IPS DF 6.9 (cell line): ENCODE data around the gene UBE3D.

ENCODE experiments used
- DNase-seq: peaks from one replicate; pipeline ENCODE4 v3.0.0-alpha.2; 2013; ENCODE audit warnings: low read depth, low spot score
- H3K27ac ChIP-seq: one replicate; pipeline ENCODE4 v1.5.1; 2013; ENCODE audit warnings: low read length, control low read depth
- H3K27me3 ChIP-seq: 2 replicates; pipeline ENCODE4 v1.6.1; 2013; ENCODE audit warnings: mild to moderate bottlenecking, low read length; ENCODE audit not compliant: control insufficient read depth, insufficient read depth
- H3K36me3 ChIP-seq: 2 replicates; pipeline ENCODE4 v1.6.1; 2013; ENCODE audit warnings: low read length; ENCODE audit not compliant: control insufficient read depth, insufficient read depth
- H3K4me1 ChIP-seq: 2 replicates; pipeline ENCODE4 v1.6.1; 2013; ENCODE audit warnings: low read length; ENCODE audit not compliant: control insufficient read depth, insufficient read depth
- H3K4me3 ChIP-seq: 2 replicates; pipeline ENCODE4 v1.5.1; 2013; ENCODE audit warnings: mild to moderate bottlenecking, low read length
- H3K9me3 ChIP-seq: 2 replicates; pipeline ENCODE4 v1.6.1; 2013; ENCODE audit warnings: low read length, inconsistent platforms; ENCODE audit not compliant: control insufficient read depth, insufficient read depth
- WGBS: extraction: QIAGEN DNeasy Blood & Tissue Kit; methylation state at CpG from one replicate; pipeline ENCODE4 v1.1.7; 2013; ENCODE audit warnings: mixed read lengths, missing lambda C conversion rate; ENCODE audit not compliant: insufficient read length, insufficient coverage; 5-methylcytosine and 5-hydroxymethylcytosine counted together

Gene UBE3D

DNA sequence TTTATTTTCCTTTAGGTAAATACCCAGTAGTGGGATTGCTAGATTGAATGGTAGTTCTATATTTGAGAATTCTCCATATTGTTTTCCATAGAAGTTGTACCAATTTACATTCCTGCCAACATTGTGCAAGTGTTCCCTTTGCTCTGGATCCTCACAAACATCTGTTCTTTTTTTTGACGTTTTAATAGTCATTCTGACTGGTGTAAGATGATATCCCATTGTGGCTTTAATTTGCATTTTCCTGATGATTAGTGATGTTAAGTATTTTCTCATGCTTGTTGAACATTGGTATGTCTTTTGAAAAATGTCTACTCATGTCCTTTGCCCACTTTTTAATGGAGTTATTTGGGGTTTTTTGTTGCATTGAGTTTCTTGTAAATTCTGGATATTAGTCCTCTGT is 85.6 kb downstream of the UBE3D start:
- WGBS, result no CpG with 5 or more reads among the region's 1 CpG
- no peaks in the 10 kb centered on the region for H3K27me3 ChIP-seq
- DNase-seq, result no peak
- H3K4me1 ChIP-seq, result no peaks in the 10 kb centered on the region
- H3K27ac ChIP-seq, result no peak overlapping the region
- H3K9me3 ChIP-seq, result no peaks in the 10 kb centered on the region
- H3K4me3 ChIP-seq, result no peak overlapping the region
- no peaks in the 10 kb centered on the region for H3K36me3 ChIP-seq

DNA sequence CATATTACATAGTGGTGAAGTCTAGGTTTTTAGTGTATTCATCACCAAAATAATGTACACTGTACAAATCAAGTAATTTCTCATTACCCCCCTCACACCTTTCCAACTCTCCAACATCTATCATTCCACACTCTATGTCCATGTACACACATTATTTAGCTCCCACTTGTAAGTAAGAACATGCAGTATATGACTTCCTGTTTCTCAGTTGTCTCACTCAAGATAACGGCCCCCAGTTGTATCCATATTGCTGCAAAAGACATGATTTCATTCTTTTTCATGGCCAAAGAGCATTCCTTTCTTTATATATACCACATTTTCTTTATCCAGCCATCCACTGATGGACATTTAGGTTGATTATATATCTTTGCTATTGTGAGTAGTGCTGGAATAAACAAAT is 86.0 kb downstream of the UBE3D start:
- no peaks in the 10 kb centered on the region for H3K9me3 ChIP-seq
- no peaks in the 10 kb centered on the region for H3K36me3 ChIP-seq
- no CpG with 5 or more reads among the region's 1 CpG for WGBS
- no peak overlapping the region for H3K4me3 ChIP-seq
- no peaks in the 10 kb centered on the region for H3K4me1 ChIP-seq
- H3K27me3 ChIP-seq, result no peaks in the 10 kb centered on the region
- no peak for DNase-seq
- no peak overlapping the region for H3K27ac ChIP-seq

DNA sequence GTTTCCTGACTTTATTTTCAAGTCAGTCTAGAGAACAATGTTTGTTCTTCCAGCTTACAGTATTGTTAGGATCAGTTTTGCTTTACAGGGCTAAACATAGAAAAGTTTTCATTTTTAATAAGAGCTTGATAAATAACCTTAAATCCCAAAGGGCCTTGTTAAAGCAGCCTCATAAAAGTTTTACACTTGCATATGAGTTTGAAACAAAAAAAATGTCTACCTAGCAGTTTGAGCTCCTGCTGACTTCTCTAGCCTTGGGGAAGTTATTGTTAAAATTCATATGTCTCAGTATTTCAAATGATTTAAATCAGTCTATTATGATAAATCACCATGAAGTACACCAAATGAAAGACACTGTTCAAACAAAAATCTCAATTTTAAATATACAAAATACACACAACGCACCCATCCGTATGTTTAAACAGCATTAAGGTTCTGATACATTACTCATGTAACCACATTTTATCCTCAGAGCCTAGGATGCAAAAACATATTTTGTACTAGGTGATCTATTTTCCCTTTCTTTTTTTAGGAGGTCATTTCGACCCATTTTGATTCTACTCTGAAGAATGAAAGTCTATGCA is 87.2 kb downstream of the UBE3D start:
- WGBS, result 100% methylated on average over 2 of the region's 3 CpGs
- H3K27ac ChIP-seq, result no peak overlapping the region
- H3K4me1 ChIP-seq, result no peaks in the 10 kb centered on the region

DNA sequence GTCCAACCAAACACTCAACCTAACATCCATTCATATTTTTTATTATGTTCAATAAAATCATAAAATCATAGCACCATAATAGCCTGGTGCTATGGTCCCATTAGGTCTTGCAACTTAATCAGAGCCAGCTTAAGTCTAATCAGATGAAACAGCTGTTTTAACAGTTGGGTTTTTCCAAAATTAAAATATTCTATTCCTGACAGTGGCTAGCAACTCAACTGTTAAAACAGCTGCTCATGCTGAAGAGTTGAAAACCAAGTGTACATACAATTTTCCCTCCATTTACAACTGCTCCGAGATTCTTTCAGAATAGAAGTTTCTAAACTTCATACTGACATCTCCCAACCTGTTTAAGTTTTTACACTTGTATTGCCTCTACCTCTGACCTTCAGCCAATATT is 89.5 kb downstream of the UBE3D start:
- no peaks in the 10 kb centered on the region for H3K36me3 ChIP-seq
- DNase-seq, result no peak
- no peak overlapping the region for H3K4me3 ChIP-seq
- no peak overlapping the region for H3K27ac ChIP-seq
- no peaks in the 10 kb centered on the region for H3K4me1 ChIP-seq
- WGBS, result no CpG with 5 or more reads among the region's 1 CpG
- H3K9me3 ChIP-seq, result no peaks in the 10 kb centered on the region
- H3K27me3 ChIP-seq, result no peaks in the 10 kb centered on the region

More for the DNA sequence above, 87.2 kb downstream of the UBE3D start:
- Histone ChIP-seq H3K36me3 (no peaks in the 10 kb centered on the region), H3K4me3 (no peak overlapping the region), H3K27me3 (no peaks in the 10 kb centered on the region), H3K9me3 (no peaks in the 10 kb centered on the region)
- DNase-seq, result no peak

DNA sequence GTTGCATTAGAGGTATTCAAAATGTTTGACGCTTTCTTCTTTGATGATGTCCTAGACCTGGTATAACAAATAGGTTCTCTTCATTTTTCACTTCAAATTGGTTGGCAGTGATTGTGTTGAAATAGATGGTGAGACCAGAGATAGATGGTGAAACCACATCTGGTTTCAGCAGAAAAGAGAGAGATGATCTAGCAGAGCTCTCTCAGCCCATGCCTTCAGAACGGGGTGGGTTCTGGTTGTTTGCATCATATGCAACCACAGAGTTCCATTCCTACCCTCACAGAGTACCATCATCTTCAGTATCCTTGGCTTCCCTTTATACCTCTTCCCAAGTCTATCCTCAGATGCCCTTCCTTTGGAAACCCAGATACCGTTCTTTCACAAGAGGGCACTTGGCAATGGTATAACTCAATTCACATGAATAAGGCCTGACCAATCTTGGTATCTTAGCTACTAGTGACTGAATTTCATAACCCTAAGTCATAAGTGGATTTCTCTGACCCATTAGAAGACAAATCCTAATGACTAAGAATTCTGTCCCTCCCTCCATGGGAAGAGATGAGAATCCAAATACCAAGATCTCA is 93.7 kb downstream of the UBE3D start:
- Histone ChIP-seq H3K27me3 (no peaks in the 10 kb centered on the region), H3K9me3 (no peaks in the 10 kb centered on the region), H3K4me1 (no peaks in the 10 kb centered on the region), H3K4me3 (no peak overlapping the region), H3K27ac (no peak overlapping the region), H3K36me3 (no peaks in the 10 kb centered on the region)
- no peak for DNase-seq
- WGBS, result no CpG with 5 or more reads among the region's 3 CpGs

DNA sequence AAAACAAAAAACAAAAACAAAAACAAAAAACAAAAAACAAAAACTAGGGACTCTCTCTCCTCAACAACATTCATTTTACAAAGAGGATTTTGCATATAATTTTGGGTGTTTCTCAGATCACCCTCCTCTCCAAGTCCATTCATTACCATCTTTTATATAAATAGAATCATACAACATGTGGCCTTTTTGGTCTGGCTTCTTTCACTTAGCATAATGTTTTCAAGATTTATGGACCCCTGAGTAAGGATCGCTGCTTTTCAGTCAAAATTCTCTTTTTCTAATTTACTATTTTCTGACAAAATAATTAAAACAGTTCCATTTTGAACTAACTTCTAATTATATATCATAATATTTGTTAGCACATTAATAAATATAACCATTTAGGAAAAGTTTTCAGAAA is 94.8 kb downstream of the UBE3D start:
- Histone ChIP-seq H3K36me3 (no peaks in the 10 kb centered on the region), H3K27me3 (no peaks in the 10 kb centered on the region), H3K27ac (no peak overlapping the region), H3K9me3 (no peaks in the 10 kb centered on the region), H3K4me3 (no peak overlapping the region), H3K4me1 (no peaks in the 10 kb centered on the region)
- WGBS, result no CpG with 5 or more reads among the region's 1 CpG
- no peak for DNase-seq

DNA sequence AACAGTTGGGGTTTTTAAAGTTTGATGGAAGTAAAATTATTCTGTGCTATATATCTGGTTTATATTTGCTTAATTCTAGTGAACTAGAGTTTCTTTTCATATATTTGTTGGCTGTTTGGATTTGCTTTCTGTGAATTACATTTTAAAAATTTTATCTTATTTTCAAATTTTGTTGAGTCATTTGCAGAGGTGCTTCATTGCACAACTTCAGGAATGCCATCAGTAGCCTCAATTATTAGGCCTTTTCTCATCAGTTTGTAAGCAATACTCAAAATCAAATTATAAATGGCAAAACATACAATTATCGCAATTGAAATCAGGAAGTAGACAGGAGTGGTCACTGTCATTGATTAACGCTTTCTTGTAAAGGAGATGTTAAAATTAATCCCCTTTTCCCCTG is 96.9 kb downstream of the UBE3D start:
- H3K27me3 ChIP-seq, result no peaks in the 10 kb centered on the region
- no peaks in the 10 kb centered on the region for H3K36me3 ChIP-seq
- no peak overlapping the region for H3K27ac ChIP-seq
- H3K9me3 ChIP-seq, result no peaks in the 10 kb centered on the region
- no peak overlapping the region for H3K4me3 ChIP-seq
- no CpG with 5 or more reads among the region's 2 CpGs for WGBS
- no peaks in the 10 kb centered on the region for H3K4me1 ChIP-seq
- no peak for DNase-seq

DNA sequence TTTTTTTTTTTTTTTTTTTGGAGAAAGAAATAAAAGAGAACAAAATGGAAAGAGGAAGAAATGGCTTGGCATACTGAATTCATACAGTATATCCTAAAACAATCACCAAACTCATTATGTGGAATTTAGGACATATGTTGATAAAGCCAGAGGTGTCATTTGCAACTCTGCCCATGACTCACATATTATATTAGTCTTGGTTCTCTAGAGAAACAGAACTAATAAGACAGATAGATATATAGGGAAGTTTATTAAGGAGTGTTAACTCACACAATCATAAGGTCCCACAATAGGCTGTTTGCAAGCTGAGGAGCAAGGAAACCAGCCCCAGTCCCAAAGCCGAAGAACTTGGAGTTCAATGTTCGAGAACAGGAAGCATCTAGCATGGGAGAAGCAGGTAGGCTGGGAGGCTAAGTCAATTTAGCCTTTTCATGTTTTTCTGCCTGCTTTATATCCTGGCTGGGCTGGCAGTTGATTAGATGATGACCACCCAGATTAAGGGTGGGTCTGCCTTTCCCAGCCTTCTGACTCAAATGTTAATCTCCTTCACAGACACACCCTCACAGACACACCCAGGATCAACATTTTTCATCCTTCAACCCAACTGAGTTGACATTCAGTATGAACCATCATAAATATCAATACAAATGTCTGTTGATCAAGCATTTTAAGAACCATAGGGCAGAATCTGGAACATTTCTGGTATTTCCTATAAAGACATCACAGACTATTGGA is 102.3 kb downstream of the UBE3D start:
- no CpG with 5 or more reads among the region's 2 CpGs for WGBS
- Histone ChIP-seq H3K27ac (no peak overlapping the region), H3K9me3 (no peaks in the 10 kb centered on the region), H3K4me3 (no peak overlapping the region), H3K4me1 (0 out of 2 replicates have a peak, but pooled peaks cover 1% of the 10 kb centered on the region), H3K36me3 (no peaks in the 10 kb centered on the region), H3K27me3 (no peaks in the 10 kb centered on the region)
- no peak for DNase-seq

DNA sequence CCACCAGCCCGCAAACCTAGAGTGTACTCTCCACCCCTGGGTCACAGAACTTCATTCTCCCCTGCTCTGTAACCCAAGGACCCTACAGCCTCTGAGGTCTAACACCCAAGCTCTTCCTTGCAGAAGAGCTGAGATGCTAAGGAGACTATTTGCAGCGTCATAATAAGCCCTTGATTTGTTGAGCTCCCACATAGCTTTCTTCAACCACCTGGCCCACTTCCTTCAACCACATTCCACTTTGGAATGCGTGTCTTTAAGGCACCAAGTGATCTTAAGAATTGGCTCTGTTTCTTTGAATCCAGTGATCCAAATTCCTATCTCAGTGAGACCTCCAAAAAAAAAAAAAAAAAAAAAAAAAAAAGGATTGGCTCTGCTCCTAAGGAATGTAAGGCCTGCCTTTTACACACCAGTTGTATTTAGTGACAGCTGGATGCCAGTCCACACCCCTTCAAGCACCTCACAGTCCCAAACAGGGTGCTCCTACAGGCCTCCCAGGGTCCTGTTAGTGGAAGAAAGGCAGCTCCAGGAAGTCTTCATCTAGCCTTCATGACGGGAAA is 106.2 kb downstream of the UBE3D start:
- Histone ChIP-seq H3K27me3 (no peaks in the 10 kb centered on the region), H3K27ac (no peak overlapping the region), H3K36me3 (no peaks in the 10 kb centered on the region), H3K4me3 (no peak overlapping the region), H3K9me3 (no peaks in the 10 kb centered on the region), H3K4me1 (0 out of 2 replicates have a peak, but pooled peaks cover 1% of the 10 kb centered on the region)
- DNase-seq, result peak; percentile 27
- no CpG with 5 or more reads among the region's 4 CpGs for WGBS

DNA sequence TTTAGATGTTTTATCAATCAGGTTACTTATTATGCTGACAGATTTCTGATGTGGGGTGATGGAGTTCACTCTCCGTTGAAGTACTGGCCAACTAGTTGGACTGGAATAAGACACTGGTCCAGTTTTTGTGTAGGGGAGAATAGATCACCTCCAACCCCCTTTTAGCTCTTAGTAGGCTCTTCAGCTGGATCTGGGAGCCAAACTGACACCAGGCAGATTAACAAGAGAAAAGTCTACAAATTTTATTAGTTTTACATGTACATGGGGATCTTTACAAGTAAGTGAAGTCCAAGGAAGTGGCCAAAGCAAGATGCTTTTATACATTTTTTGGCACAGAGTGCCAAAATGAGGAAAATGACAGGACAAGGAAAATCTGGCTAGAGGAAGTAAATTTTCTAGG is 107.1 kb downstream of the UBE3D start:
- H3K4me3 ChIP-seq, result no peak overlapping the region
- no peaks in the 10 kb centered on the region for H3K27me3 ChIP-seq
- H3K9me3 ChIP-seq, result no peaks in the 10 kb centered on the region
- H3K4me1 ChIP-seq, result peaks cover 1% of the 10 kb centered on the region; the same call in 1 of the 2 replicates
- no peaks in the 10 kb centered on the region for H3K36me3 ChIP-seq
- no peak overlapping the region for H3K27ac ChIP-seq
- WGBS, result no CpG with 5 or more reads among the region's 1 CpG
- DNase-seq, result no peak
